Body of pancreas (tissue), 4 donors: Measurements from ENCODE around the gene RPL35.

Source experiments
- POLR2A ChIP-seq, 3 donors: fragments of 450-650 bp; IDR thresholded peaks; one replicate each; pipeline ENCODE4 v1.6.1; 2016; ENCODE audit warnings: antibody characterized with exemption in 3 of 3, mild to moderate bottlenecking in 2 of 3
- TF ChIP-seq, protein P1 (sequence below), 7 experiments: fragments of 450-650 bp in 4 of 7; fragments of 200-600 bp in 3 of 7; sonication (generic) in 3 of 7; IDR thresholded peaks; one replicate each; pipeline ENCODE4 v1.5.1; 2016 to 2019; ENCODE audit warnings: antibody characterized with exemption in 7 of 7

DNA sequence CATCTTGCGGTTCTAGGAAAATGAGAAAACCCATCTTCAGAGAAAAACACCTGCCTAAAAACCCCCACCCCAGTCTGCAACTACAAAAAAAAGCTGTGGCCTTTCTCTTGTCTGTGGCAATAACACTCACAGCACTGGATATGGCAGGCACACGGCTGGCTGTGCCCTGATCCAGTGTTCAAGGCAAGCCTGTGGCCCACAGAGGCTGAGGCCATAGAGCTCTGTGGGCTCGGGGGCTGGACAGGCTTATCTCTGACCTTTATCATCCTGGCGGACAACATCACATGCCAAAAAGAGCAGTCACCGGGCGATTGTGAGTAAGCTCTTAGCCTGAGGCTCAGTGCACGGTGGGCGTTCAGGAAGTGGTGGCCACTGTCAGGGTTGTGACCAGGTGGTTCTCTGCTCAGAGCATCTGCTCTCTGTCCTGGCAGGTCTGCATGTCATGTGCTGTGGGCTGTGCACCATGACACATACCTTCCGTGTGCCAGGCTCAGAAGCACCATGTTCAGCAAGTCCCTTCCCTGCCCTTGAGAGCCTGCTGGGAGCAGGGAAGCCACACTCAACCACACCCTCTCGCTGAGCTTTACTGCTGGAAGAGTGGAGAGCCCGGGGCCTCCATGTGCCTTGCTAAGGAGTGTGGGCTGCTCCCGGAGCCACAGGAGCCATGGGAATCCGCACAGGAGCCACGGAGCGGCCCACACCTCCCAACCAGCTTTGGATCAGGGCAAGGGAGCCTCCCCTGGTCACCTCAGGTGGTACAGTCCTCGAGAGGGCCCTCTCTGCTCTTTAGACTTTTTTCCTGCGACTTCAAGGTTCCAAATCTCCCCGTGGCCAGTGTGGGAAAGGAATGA is 43.1 kb downstream of the RPL35 start:
- TF ChIP-seq, protein P1, sequence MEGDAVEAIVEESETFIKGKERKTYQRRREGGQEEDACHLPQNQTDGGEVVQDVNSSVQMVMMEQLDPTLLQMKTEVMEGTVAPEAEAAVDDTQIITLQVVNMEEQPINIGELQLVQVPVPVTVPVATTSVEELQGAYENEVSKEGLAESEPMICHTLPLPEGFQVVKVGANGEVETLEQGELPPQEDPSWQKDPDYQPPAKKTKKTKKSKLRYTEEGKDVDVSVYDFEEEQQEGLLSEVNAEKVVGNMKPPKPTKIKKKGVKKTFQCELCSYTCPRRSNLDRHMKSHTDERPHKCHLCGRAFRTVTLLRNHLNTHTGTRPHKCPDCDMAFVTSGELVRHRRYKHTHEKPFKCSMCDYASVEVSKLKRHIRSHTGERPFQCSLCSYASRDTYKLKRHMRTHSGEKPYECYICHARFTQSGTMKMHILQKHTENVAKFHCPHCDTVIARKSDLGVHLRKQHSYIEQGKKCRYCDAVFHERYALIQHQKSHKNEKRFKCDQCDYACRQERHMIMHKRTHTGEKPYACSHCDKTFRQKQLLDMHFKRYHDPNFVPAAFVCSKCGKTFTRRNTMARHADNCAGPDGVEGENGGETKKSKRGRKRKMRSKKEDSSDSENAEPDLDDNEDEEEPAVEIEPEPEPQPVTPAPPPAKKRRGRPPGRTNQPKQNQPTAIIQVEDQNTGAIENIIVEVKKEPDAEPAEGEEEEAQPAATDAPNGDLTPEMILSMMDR (IDR thresholded peaks at IDR 0.05) = peak in 4 of 7 experiments; percentile 32 to 43 (median 39)
- peak in 2 of 3 donors; percentile 37 to 49 for TF ChIP-seq POLR2A (IDR thresholded peaks at IDR 0.05)
